HG03280 (cell line): ENCODE measurements around the gene PLXNA2.

Source experiments
- ATAC-seq: cut with Tn5 transposase; IDR thresholded peaks from one replicate; pipeline ENCODE4 v1.9.1; 2021; ENCODE audit warnings: mild to moderate bottlenecking, moderate library complexity; ENCODE audit not compliant: unreplicated experiment

Gene PLXNA2

GRCh38 chr1:208149776-208150514, 94.2 kb downstream of the PLXNA2 start:
- ATAC-seq = no peak

- ATAC-seq = no peak
Observed at GRCh38 chr1:208149213-208149612, 95.0 kb downstream of the PLXNA2 start.

GRCh38 chr1:208148380-208148779, 95.8 kb downstream of the PLXNA2 start:
- no peak for ATAC-seq

GRCh38 chr1:208146650-208147049, 97.5 kb downstream of the PLXNA2 start:
- no peak for ATAC-seq

- ATAC-seq = no peak
Observed at GRCh38 chr1:208145167-208145566, 99.0 kb downstream of the PLXNA2 start.

- no peak for ATAC-seq
Observed at GRCh38 chr1:208142590-208143382, 101.4 kb downstream of the PLXNA2 start.

- no peak for ATAC-seq
Observed at GRCh38 chr1:208141610-208142192, 102.5 kb downstream of the PLXNA2 start.

GRCh38 chr1:208139434-208140045, 104.6 kb downstream of the PLXNA2 start:
- no peak for ATAC-seq

GRCh38 chr1:208137193-208137592, 107.0 kb downstream of the PLXNA2 start:
- no peak for ATAC-seq

GRCh38 chr1:208136459-208137182, 107.6 kb downstream of the PLXNA2 start:
- ATAC-seq = no peak

GRCh38 chr1:208135354-208135753, 108.8 kb downstream of the PLXNA2 start:
- ATAC-seq = no peak

GRCh38 chr1:208134491-208134890, 109.7 kb downstream of the PLXNA2 start:
- ATAC-seq = no peak

GRCh38 chr1:208133355-208133754, 110.8 kb downstream of the PLXNA2 start:
- no peak for ATAC-seq

- peak; percentile 87 for ATAC-seq
Observed at GRCh38 chr1:208132287-208132882, 111.8 kb downstream of the PLXNA2 start.

GRCh38 chr1:208131621-208132286, 112.4 kb downstream of the PLXNA2 start:
- peak; percentile 31 for ATAC-seq

GRCh38 chr1:208129487-208129886, 114.7 kb downstream of the PLXNA2 start:
- ATAC-seq = no peak

- no peak for ATAC-seq
Observed at GRCh38 chr1:208129060-208129459, 115.1 kb downstream of the PLXNA2 start.

- no peak for ATAC-seq
Observed at GRCh38 chr1:208127792-208128529, 116.2 kb downstream of the PLXNA2 start.

- ATAC-seq = no peak
Observed at GRCh38 chr1:208127284-208127683, 116.9 kb downstream of the PLXNA2 start.
